Kasumi-1 (cell line): ENCODE measurements around the gene ARL9.

Experiments
- DNase-seq, 2 experiments: peaks; one replicate each; lab custom pipeline; 2025; lab: John Stamatoyannopoulos, UW

Gene ARL9, protein sequence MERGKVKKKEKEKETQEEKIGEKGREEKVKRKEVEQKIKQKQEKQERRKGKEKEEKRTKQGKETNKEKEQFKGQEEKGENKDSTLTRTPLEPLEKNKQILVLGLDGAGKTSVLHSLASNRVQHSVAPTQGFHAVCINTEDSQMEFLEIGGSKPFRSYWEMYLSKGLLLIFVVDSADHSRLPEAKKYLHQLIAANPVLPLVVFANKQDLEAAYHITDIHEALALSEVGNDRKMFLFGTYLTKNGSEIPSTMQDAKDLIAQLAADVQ

DNA sequence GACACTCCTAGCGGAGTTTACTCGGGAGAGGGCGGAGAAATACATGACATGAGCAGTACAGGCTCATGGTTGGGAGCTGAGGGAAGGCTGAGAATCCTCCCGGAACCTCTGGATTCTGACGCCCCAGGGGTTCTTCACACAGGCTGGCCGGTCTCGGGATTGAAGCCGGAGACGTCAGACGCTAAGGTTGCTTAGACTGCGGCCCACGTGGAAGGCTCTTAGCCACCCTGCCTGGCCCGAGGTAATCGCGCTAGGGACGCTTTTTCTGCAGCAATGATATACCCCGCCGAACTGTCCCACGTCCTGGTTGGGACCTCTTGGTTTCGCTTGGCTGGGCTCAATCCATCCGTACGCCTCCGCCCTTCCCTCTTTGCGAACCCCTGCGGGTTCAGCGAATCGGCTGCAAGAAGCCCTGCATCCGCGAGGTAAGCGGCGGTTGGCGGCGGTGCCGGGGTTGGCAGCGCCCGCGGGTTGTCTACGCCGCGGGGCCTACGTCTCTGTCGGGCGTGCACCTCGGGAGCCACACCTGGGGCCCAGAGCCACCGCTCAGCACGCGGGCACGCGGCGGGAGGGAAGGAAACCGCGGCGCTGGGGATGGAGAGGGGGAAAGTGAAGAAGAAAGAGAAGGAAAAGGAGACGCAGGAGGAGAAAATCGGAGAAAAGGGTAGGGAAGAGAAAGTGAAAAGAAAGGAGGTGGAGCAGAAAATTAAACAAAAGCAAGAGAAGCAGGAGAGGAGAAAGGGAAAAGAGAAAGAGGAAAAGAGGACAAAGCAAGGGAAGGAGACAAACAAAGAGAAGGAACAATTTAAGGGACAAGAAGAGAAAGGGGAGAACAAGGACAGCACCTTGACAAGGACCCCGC is at the start of gene ARL9:
Gene ARL9 (plus strand): TSS at position 523 of the 862 bp plus-strand sequence. CDS start 72 bp downstream, at position 595.
- peak; percentile 68 to 77 for DNase-seq

DNA sequence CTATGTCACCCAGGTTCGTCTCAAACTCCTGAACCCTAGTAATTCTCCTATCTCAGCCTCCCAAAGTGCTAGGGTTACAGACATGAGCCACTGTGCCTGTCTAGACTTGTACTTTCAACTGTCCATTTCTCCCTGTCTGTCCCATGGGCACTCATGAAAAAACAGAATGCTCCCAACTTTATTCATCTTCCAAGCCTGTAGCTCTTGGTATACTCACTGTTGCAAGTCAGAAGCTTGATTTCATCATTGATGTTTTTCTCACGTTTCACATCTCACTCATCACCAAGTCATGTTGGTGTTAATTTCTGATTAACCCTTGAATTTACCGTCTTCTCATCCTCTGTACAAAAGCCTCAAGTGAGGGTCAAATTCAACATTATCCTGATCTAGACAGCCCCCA is 45.5 kb upstream of the ARL9 start:
- no peak for DNase-seq

DNA sequence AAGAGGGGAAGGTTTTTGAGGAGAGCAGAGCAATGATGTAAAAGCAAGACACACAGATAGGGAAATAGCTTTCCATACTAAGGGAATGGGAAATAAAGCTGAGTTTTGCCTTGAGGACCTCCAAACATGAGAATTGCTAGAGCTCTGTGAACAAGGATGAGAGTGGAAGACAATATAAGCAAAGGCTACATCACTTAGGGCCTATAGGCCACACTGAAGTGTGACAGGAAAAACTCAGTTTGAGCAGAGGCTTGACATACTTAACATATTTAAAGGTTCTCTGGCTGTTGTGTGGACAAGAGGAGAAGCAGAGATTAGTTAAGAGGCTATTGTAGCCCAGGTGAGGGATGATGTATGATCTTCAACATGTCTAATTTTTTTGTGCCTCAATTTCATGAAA is 43.4 kb upstream of the ARL9 start:
- no peak for DNase-seq

DNA sequence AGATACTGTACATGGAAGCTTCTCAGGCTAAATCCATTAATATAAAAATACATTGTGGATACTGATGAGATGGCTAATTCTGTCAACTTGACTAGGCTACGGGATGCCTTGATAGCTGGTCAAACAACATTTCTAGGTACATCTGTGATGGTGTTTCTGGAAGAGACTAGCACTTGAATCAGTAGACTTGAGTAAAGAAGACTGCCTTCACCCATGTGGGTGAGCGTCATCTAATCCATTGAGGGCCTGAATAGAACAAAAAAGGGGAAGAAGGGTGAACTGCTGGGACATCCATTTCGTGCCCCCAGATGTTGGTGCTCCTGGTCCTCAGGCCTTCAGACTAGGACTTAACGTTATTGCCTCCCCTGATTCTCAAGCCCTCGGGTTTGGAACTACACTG is 41.9 kb upstream of the ARL9 start:
- DNase-seq: peak; percentile 50 to 56

DNA sequence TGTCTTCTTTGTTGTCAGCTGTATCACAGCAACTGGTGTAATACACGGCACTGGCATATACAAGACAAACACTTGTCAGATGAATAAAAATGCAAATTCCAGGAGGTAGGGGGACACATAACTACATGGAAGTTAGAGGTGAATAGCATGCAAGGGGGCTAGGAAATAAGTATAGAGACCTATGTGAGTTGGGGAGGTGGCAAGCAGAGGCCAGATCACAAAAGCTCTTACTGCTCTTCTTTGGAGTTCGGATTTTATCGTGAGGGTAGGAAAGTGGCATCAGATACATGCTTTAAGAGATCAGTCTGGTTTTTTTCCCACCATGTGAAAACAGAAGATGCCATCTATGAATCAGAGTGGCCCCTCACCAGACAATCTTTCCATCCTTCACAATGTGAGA is 41.0 kb upstream of the ARL9 start:
- DNase-seq: no peak

DNA sequence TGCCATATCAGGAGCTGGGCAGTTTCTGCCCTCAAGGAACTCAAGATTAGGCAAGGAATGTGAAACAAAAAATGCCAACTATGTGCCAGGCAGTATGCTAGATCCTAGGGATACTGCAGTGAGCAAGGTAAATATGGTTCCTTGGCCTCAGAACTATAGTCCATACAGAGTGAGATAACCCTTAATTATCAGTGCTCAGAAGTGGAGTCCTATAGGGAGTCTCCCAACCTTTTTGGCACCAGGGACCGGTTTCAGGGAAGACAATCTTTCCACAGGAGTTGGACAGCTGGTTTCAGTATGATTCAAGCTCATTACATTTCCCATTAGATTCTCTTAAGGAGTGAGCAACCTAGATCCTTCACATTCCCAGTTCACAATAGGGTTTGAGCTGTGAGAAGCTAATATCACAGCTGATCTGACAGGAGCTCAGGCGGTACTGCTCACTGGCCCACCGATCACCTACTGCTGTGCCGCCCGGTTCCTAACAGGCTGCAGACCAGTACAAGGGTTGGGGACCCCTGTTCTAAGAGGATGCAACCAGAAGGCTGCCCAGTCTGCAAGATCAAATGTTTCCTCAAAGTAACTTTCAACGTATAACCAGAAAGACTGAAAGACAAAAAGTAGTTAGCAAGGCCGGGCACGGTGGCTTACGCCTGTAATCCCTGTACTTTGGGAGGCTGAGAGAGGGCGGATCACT is 39.8 kb upstream of the ARL9 start:
- no peak for DNase-seq

DNA sequence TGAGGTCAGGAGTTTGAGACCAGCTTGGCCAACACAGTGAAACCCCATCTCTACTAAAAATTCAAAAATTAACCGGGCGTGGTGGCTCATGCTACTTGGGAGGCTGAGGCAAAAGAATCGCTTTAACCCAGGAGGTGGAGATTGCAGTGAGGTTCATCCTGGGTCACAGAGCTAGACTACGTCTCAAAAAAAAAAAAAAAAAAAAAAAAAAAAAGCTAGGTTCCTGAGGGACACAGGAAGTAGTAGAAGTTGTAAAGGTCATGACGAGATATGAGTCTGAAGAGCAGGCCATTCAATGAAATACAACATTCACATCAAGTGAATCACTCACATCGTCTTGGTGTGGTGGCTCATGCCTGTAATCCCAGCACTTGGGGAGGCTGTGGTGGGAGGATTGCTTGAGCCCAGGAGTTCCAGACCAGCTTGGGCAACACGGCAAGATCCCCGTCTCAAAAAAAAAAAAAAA is 39.3 kb upstream of the ARL9 start:
- DNase-seq: peak; percentile 56 to 67

DNA sequence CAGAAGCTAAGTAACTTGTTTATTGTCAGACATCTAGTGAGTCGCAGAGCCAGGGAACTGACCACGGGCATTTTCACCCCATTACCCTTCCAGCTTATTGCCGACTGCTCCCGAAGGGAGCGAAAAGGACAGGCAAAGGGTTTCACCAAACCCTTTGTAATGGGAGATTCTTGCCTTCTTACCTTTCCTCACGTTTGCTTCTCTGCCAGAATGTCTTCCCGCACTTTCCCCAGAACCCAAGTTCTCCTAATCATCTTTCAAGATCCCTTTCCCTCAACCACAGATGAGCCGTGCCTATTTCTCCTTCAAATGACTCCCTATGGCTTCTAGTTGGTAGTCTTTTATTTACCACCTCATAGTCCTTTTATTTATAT is 38.7 kb upstream of the ARL9 start:
- DNase-seq: peak in 1 of 2 experiments; percentile 70

DNA sequence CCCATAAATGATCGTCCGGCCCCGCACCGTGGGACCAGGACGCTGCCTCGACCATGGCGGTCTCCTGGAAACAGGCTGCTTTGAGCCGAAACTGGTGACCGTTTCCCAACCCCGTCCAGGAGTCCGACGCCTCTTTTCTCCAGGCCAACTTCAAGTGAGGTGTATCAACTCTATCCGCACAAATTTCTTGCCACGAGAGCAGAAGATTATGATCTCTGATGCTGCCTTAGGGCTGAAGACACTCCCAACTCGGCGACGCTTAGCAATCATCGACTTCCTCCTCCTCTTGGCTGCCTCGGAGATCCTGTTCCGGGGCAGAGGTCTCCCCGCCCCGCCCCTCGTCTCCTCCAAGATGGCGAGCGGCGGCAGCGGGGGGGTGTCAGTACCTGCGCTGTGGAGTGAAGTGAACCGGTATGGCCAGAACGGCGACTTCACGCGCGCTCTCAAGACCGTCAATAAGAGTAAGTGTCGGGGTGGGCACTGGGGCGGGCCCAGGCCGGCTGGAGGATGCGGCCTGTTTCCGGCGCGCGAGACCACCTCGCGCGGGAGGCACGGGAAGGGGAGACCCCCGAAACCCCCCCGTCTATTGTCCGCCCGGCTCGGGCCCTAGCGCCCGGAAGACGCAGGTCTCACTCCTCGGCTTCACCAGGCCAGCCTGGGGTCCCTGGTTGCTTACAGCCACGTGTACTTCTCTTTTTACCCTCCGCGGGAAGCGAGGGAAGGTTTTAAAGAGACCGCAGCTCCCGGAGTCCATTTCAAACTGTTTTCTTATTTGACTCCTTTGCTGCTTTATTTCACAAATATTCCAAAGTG is 38.1 kb upstream of the ARL9 start, which contains the start of gene SRP72:
Gene SRP72 (plus strand): TSS at position 334 of the 813 bp plus-strand sequence. CDS start 19 bp downstream, at position 353.
- DNase-seq: peak; percentile 99 to 100

DNA sequence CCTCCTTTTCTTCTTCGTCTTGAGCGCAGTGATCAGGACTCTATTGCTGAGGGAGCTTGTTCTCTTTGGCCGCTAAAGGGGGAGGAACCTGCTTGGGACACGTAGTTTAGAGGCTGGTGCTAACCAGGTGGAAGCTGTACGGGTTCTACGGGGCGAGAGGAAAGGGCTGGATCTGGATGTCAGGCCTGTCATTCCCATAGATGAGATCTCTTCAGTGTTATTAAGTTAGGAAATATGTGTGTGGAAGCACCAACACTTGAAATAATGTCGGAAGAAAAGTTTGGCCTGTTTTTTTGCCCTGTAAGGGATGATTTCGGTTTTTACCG is 37.5 kb upstream of the ARL9 start:
- peak in 1 of 2 experiments; percentile 99 for DNase-seq

DNA sequence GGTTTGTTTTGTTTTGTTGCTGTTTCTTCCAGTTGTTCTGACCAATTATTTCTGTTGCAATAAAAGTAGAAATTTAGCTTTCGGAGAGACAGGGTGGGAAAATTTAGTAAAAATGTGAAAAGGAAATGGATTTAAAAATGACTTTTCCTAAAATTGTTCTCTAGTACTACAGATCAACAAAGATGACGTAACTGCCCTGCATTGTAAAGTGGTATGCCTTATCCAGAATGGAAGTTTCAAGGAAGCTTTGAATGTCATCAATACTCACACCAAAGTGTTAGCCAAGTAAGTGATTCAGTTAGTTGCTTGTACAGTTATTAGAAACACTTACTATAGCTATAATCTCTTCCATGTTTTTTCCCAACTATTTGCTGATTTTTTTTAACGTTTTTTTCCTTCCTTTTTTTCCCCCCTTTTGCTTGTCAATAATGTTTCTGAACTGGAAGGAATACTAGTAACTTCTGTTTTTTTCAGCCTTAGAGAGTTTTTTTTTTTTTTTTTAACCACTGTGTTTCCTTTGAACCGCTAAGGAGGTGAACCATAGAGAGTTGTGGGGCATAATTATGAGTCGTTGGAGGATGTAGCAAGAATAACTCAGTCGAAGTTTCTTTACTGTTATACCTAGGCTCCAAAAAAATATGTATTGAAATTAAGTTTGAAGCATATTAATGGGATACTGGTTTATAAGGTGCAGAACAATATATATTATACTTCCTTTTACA is 35.9 kb upstream of the ARL9 start:
- DNase-seq: peak; percentile 75 to 82

DNA sequence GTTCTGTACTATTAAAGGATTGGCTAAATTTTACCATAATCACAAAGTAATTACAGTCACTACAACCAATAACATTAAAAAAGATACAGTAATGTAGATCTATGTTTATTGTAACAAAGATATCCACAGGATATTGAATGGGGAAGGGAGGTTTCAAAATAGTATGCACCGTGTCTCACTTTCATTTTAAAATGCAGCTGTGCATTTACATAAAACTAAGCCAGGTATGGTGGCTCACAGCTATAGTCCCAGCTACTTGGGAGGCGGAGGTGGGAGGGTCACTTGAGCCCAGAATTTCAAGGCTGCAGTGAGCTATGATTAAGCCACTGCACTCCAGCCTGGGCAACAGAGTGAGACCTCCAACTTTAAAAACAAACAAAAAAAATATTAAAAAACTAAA is 29.7 kb upstream of the ARL9 start:
- DNase-seq: no peak

DNA sequence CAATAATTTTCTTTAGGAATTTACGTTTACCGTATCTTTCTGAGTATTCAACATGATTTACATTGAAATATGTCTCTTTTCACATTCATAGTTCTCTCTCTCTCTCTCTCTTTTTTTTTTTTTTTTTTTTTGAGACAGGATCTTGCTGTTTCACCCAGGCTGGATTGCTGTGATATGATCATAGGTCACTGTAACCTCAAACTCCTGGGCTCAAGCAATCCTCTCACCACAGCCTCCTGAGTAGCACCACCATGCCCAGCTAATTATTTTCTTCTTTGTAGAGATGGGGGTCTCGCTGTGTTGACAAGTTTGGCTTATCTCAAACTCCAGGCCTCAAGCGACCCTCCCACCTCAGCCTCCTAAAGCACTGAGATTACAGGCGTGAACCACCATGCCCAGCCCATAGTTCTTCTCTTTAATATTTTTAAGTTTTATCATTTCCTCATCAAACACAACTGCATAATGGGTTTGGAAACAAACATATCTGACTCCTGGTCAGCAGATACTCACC is 28.3 kb upstream of the ARL9 start:
- DNase-seq: no peak

DNA sequence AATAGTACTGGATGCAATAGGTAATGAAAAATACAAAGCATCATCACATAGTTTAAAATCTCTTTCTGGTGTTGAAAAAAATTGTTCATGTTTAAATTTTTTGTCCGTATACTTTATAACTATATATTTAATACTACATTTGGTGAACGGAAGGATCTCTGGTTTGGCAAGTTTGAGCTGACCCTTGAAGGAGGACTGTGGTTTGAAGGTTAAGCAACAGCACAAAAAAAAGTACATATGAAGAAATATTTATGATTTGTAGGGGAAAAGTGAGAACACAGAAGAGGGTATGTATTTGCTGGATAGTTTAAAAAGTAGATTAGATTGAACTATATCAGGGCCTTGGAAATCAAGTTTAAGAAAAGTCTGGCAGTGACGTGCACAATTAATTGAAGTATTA is 24.9 kb upstream of the ARL9 start:
- no peak for DNase-seq

DNA sequence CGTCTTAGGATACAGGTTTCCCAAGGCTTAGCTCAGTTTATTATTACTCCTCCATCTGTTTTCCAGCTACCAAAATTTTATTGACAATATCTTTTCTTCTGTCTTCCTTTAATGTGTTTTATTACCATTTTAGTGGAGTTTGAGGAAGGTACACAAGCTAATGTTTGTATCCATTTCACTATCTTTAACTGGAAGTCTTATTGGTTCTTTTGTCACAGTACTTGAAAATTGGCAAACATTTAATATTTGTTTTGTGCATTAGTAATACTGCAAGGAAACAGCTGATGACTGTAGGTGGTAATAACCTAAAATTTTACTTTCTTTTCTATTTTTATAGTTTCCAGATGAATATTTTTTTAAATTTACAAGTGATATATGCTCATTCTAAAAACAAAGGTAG is 9.3 kb upstream of the ARL9 start:
- no peak for DNase-seq

DNA sequence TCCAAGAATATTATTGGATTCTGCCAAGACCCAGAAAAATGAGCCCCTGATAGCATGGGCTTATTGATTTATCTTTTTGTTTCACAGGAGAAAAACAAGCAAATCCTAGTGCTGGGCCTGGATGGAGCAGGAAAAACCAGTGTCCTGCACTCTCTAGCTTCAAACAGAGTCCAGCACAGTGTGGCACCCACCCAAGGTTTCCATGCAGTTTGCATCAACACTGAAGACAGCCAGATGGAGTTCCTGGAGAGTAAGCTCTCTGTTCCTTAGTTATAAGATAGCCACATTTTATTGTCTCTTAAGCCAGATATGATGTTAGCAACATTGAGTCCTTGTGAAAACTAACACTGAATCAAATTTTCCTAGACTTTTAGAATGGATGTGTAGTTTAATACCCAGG is 5.5 kb downstream of the ARL9 start:
- no peak for DNase-seq

DNA sequence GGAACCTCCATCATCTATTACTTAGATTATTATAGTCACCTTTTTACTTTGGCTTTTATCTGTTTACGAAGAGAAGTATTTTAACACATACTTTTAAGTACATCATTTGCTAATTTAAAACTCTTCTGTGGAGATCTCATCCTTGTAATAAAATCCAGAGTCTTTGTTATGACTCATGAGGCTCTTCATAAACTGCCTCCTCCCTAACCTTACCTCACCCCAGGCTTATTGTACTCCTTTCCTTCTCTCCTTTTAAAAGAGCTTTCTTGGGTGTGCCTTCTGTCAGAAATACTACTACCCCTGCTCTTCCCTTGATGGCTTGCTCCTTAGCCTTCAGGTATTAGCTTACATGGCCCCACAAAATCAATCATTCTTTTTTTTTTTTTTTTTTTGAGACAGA is 6.6 kb downstream of the ARL9 start:
- no peak for DNase-seq

DNA sequence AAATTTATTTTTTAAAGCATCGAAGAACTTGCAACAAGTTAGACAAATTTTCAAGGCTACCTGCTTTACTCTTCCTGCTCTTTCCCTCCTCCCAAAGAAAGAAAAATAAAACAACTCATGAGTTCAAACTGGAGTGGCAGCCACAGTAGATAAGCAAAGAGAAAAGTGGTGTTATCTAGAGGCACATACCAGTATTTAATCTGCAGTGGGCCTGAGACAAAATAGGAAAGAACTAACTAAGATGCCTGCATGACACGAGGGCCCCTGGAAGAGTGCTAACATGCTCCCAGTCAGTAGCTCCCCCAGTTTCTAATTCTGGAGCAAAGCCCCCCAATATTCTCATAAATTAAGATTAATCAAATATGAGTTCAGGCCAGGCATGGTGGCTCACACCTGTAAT is 7.9 kb downstream of the ARL9 start:
- no peak for DNase-seq

DNA sequence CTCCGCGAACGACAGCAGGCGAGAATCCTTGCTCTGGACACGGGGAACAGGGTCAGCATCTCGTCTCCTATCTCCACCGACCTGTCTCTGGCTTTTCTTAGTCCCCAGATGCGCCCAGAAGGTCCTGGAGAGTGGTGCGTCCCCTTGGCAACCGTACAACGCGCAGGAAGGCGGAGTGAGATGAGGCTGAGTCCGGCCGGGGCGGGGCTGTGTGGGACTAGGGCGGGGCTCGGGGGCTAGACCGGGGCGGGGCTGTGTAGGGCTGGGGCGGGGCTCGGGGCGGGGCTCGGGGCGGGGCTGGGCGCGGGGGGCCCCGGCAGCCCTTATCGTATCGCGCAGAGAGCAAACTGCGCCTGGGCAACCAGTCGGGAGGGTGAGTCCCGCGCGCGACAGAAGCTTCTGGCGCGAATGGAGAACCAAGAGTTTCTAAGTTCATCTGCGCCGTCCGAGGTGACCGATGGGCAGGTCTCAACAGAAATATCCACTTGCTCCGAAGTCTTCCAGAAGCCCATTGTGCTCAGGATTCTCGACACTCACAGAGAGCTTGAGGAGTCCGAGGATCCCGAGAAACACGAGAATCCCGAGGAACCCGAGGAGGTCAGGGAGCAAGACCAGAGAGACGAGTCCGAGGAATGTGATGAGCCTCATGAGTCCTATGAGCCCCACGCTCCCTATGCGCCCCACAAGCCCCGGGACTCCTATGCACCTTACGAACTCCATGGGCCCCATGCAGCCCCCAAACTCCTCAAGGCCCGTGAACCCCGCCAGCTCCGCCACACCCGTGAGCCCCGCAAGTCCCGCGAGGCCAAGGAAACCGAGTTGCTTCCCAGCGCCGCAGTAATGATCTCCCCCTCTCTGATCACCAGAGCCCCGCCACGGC is 24.9 kb downstream of the ARL9 start:
- peak; percentile 97 for DNase-seq
